H9 (cell line): ENCODE results near the gene BRAF. TPM values are rescaled to one million over a fixed set of nuclear protein-coding genes. Genes with fewer than 3 reads are reported as not detected.

Source experiments
- DNase-seq: peaks from one replicate; pipeline ENCODE4 v3.0.0-alpha.2; 2017
- H2AFZ ChIP-seq: one replicate; pipeline ENCODE4 v1.6.1; 2013; ENCODE audit warnings: mild to moderate bottlenecking, low read length, control low read depth, moderate library complexity
- H2AK5ac ChIP-seq: 2 replicates; pipeline ENCODE4 v1.6.1; 2013; ENCODE audit warnings: low read length, control low read depth, mixed read lengths; ENCODE audit not compliant: insufficient read length
- H2BK120ac ChIP-seq: one replicate; pipeline ENCODE4 v1.6.1; 2013; ENCODE audit warnings: low read depth, mild to moderate bottlenecking, low read length, control low read depth, inconsistent platforms; ENCODE audit not compliant: poor library complexity, severe bottlenecking
- H2BK12ac ChIP-seq: 2 replicates; pipeline ENCODE4 v1.6.1; 2013; ENCODE audit warnings: low read length, control low read depth, mixed read lengths, low read depth; ENCODE audit not compliant: insufficient read length
- H2BK15ac ChIP-seq: 2 replicates; pipeline ENCODE4 v1.6.1; 2013; ENCODE audit warnings: low read depth, low read length, control low read depth
- H2BK20ac ChIP-seq: one replicate; pipeline ENCODE4 v1.6.1; 2013; ENCODE audit warnings: low read depth, mild to moderate bottlenecking, low read length, control low read depth, inconsistent platforms; ENCODE audit not compliant: poor library complexity, severe bottlenecking
- H2BK5ac ChIP-seq: 2 replicates; pipeline ENCODE4 v1.6.1; 2013; ENCODE audit warnings: low read length, control low read depth, mixed read lengths; ENCODE audit not compliant: insufficient read length
- H3K14ac ChIP-seq: 2 replicates; pipeline ENCODE4 v1.6.1; 2013; ENCODE audit warnings: low read length, control low read depth; ENCODE audit not compliant: insufficient read depth
- H3K18ac ChIP-seq: 2 replicates; pipeline ENCODE4 v1.6.1; 2013; ENCODE audit warnings: low read depth, mild to moderate bottlenecking, mixed read lengths, low read length, control low read depth; ENCODE audit not compliant: insufficient read length
- H3K23ac ChIP-seq: 2 replicates; pipeline ENCODE4 v1.6.1; 2013; ENCODE audit warnings: low read length, control low read depth, mixed read lengths, low read depth; ENCODE audit not compliant: insufficient read length
- H3K23me2 ChIP-seq: 2 replicates; pipeline ENCODE4 v1.6.1; 2013; ENCODE audit warnings: low read depth, mild to moderate bottlenecking, mixed read lengths, low read length, control low read depth; ENCODE audit not compliant: insufficient read length, poor library complexity, severe bottlenecking
- H3K27ac ChIP-seq: 2 replicates; pipeline ENCODE4 v1.5.1; 2013; ENCODE audit warnings: low read length, control low read depth, mixed read lengths, low read depth; ENCODE audit not compliant: insufficient read length
- H3K27me3 ChIP-seq: 2 replicates; pipeline ENCODE4 v1.6.1; 2013; ENCODE audit warnings: low read length, control low read depth, inconsistent platforms; ENCODE audit not compliant: insufficient read depth
- H3K4ac ChIP-seq: 2 replicates; pipeline ENCODE4 v1.6.1; 2013; ENCODE audit warnings: low read depth, mild to moderate bottlenecking, control low read depth, inconsistent platforms, low read length, moderate library complexity
- H3K4me1 ChIP-seq: 2 replicates; pipeline ENCODE4 v1.6.1; 2013; ENCODE audit warnings: low read length, control low read depth, inconsistent platforms; ENCODE audit not compliant: insufficient read depth
- H3K4me2 ChIP-seq: 2 replicates; pipeline ENCODE4 v1.6.1; 2013; ENCODE audit warnings: low read length, control low read depth, mixed read lengths; ENCODE audit not compliant: insufficient read length, insufficient read depth
- H3K56ac ChIP-seq: 2 replicates; pipeline ENCODE4 v1.6.1; 2013; ENCODE audit warnings: low read depth, mild to moderate bottlenecking, mixed read lengths, low read length, control low read depth; ENCODE audit not compliant: insufficient read length
- H3K79me1 ChIP-seq: 2 replicates; pipeline ENCODE4 v1.6.1; 2013; ENCODE audit warnings: low read depth, mild to moderate bottlenecking, moderate library complexity, low read length, control low read depth, inconsistent platforms; ENCODE audit not compliant: insufficient read depth, poor library complexity, severe bottlenecking
- H3K79me2 ChIP-seq: 2 replicates; pipeline ENCODE4 v1.6.1; 2013; ENCODE audit warnings: low read length, control low read depth, inconsistent platforms; ENCODE audit not compliant: insufficient read depth
- H3K9ac ChIP-seq: 2 replicates; pipeline ENCODE4 v1.6.1; 2013; ENCODE audit warnings: low read length, control low read depth, mixed read lengths; ENCODE audit not compliant: insufficient read length; ENCODE audit errors: extremely low read depth
- H3K9me3 ChIP-seq: one replicate; pipeline ENCODE4 v1.6.1; 2013; ENCODE audit warnings: low read depth, low read length, inconsistent platforms; ENCODE audit not compliant: control insufficient read depth
- H3T11ph ChIP-seq: one replicate; pipeline ENCODE4 v1.6.1; 2013; ENCODE audit warnings: mild to moderate bottlenecking, low read length, control low read depth, inconsistent platforms
- H4K20me1 ChIP-seq: one replicate; pipeline ENCODE4 v1.6.1; 2013; ENCODE audit not compliant: control insufficient read depth, insufficient read length, insufficient read depth
- H4K5ac ChIP-seq: 2 replicates; pipeline ENCODE4 v1.6.1; 2013; ENCODE audit warnings: low read depth, mild to moderate bottlenecking, mixed read lengths, low read length, control low read depth; ENCODE audit not compliant: insufficient read length
- H4K8ac ChIP-seq: replicated peaks from 2 replicates; pipeline ENCODE4 v1.6.1; 2013; ENCODE audit warnings: low read length, control low read depth, mixed read lengths, low read depth; ENCODE audit not compliant: insufficient read length
- H4K91ac ChIP-seq: 2 replicates; pipeline ENCODE4 v1.6.1; 2013; ENCODE audit warnings: low read depth, mild to moderate bottlenecking, moderate library complexity, mixed read lengths, low read length, control low read depth; ENCODE audit not compliant: insufficient read length
- H3K27ac Mint-ChIP-seq, 3 experiments: 2 replicates in 2 of 3; 3 replicates in 1 of 3; pipeline ENCODE4 v1.8.0; 2020 to 2021; ENCODE audit warnings: mixed read lengths in 3 of 3, mild to moderate bottlenecking in 1 of 3, moderate library complexity in 1 of 3
- H3K27me3 Mint-ChIP-seq: 2 replicates; pipeline ENCODE4 v1.8.0; 2021; ENCODE audit warnings: low read depth, mild to moderate bottlenecking, moderate library complexity, mixed read lengths
- H3K36me3 Mint-ChIP-seq, 3 experiments: 2 replicates in 2 of 3; 3 replicates in 1 of 3; pipeline ENCODE4 v1.8.0; 2020 to 2021; ENCODE audit warnings: low read depth in 3 of 3, mixed read lengths in 3 of 3; ENCODE audit not compliant: insufficient read depth in 1 of 3
- H3K4me1 Mint-ChIP-seq, 2 experiments: 2 replicates each; pipeline ENCODE4 v1.8.0; 2020; ENCODE audit warnings: mixed read lengths in 2 of 2
- H3K4me3 Mint-ChIP-seq, 2 experiments: 2 replicates in 1 of 2; 3 replicates in 1 of 2; pipeline ENCODE4 v1.8.0; 2020 to 2021; ENCODE audit warnings: mild to moderate bottlenecking in 2 of 2, mixed read lengths in 2 of 2, moderate library complexity in 1 of 2
- H3K9me3 Mint-ChIP-seq, 2 experiments: 2 replicates in 1 of 2; 3 replicates in 1 of 2; pipeline ENCODE4 v1.8.0; 2020; ENCODE audit warnings: mild to moderate bottlenecking in 2 of 2, mixed read lengths in 2 of 2, moderate library complexity in 1 of 2
- CTCF ChIP-seq: fragments of 200-600 bp; sonication (generic); conservative IDR thresholded peaks from 3 replicates; pipeline ENCODE4 v1.8.0; 2021; ENCODE audit warnings: antibody characterized with exemption, mild to moderate bottlenecking
- WGBS: extraction: QIAGEN DNeasy Blood & Tissue Kit; methylation state at CpG from one replicate; pipeline ENCODE4 v1.1.7; 2013; ENCODE audit warnings: missing lambda C conversion rate, low lambda C conversion rate, mixed read lengths; ENCODE audit not compliant: insufficient read length; ENCODE audit errors: extremely low coverage; 5-methylcytosine and 5-hydroxymethylcytosine counted together
- total RNA-seq: library from RNA; stranded (reverse); gene quantifications from 2 replicates; pipeline ENCODE4 v1.2.1, GENCODE V29; 2021

BRAF gene
- total RNA-seq, 1 experiment from 2014 or later = 32.9 TPM

- Histone ChIP-seq H4K8ac (no peak overlapping the region), H3K27ac (no peak overlapping the region), H2BK5ac (no peak overlapping the region), H3K56ac (no peak overlapping the region), H4K20me1 (no peaks in the 10 kb centered on the region), H3K79me1 (no peaks in the 10 kb centered on the region), H3K4ac (no peak overlapping the region), H2BK12ac (no peak overlapping the region), H3K4me2 (no peak overlapping the region), H3K23ac (no peak overlapping the region), H4K91ac (no peak overlapping the region), H2AFZ (no peak overlapping the region), H3K14ac (no peak overlapping the region), H2BK120ac (no peak overlapping the region), H3K9ac (no peak overlapping the region), H2BK20ac (no peak overlapping the region), H3K4me1 (no peaks in the 10 kb centered on the region), H3K79me2 (no peaks in the 10 kb centered on the region), H3K23me2 (no peaks in the 10 kb centered on the region), H3K18ac (no peak overlapping the region), H2AK5ac (no peak overlapping the region), H3K27me3 (no peaks in the 10 kb centered on the region; the same call in 1 of the 2 replicates), H3K9me3 (no peaks in the 10 kb centered on the region), H2BK15ac (no peak overlapping the region), H3T11ph (no peak overlapping the region), H4K5ac (no peak overlapping the region)
- Mint-ChIP-seq H3K4me3 (no peak overlapping the region), H3K27ac (no peak overlapping the region), H3K27me3 (no peaks in the 10 kb centered on the region), H3K4me1 (peaks cover 4 to 8% of the 10 kb centered on the region in 2 experiments), H3K9me3 (no peaks in the 10 kb centered on the region), H3K36me3 (peaks cover 1 to 27% (median 10%) of the 10 kb centered on the region in 3 experiments; a peak in 6 of 7 replicates)
- WGBS = no CpG with 5 or more reads among the region's 9 CpGs
- no peak for TF ChIP-seq CTCF
- no peak for DNase-seq
Measured at GRCh38 chr7:140679186-140679585, 245.5 kb downstream of the BRAF start.
